CD4-positive, alpha-beta T cell (primary cell): ENCODE data around the gene ATG5. TPM values are rescaled to one million over a fixed set of nuclear protein-coding genes. Genes with fewer than 3 reads are reported as not detected.

Experiments
- ATAC-seq: fragments of 200-7000 bp; cut with Tn5 transposase; one replicate; pipeline ENCODE4 v1.10.0; 2022; ENCODE audit warnings: mild to moderate bottlenecking; ENCODE audit not compliant: poor library complexity
- CTCF ChIA-PET: fragments of 350-600 bp; sonication (Branson Sonifier 250); formaldehyde crosslinking; loops from one replicate; lab custom pipeline; 2021; ENCODE audit warnings: antibody characterized with exemption, inconsistent platforms; lab: Charles Lee
- POLR2A ChIA-PET: fragments of 350-600 bp; sonication (Branson Sonifier 250); formaldehyde crosslinking; loops from one replicate; lab custom pipeline; 2021; ENCODE audit warnings: antibody characterized with exemption, inconsistent platforms; lab: Charles Lee
- DNase-seq, 14 experiments: peaks; one replicate each; pipeline ENCODE4 v3.0.0-alpha.2; 2013 to 2020; ENCODE audit warnings: mixed read lengths in 2 of 14
- H3K27ac ChIP-seq, 2 donors: one replicate each; pipeline versions ENCODE4 v1.5.1 to v1.7.0; 2013; ENCODE audit warnings: low read length in 2 of 2, low read depth in 1 of 2, mild to moderate bottlenecking in 1 of 2
- H3K27me3 ChIP-seq, 2 experiments: 1 replicate in 1 of 2; 2 replicates in 1 of 2; pipeline versions ENCODE4 v1.6.1 to v1.7.0; 2013; ENCODE audit warnings: low read length in 2 of 2, control low read depth in 1 of 2, mild to moderate bottlenecking in 1 of 2, moderate library complexity in 1 of 2; ENCODE audit not compliant: insufficient read depth in 2 of 2, control insufficient read depth in 1 of 2
- H3K36me3 ChIP-seq: one replicate; pipeline ENCODE4 v1.6.1; 2013; ENCODE audit warnings: low read length, control low read depth; ENCODE audit not compliant: insufficient read depth
- H3K4me1 ChIP-seq: one replicate; pipeline ENCODE4 v1.6.1; 2013; ENCODE audit warnings: low read length, control low read depth; ENCODE audit not compliant: insufficient read depth
- H3K4me3 ChIP-seq: one replicate; pipeline ENCODE4 v1.5.1; 2013; ENCODE audit warnings: mild to moderate bottlenecking, low read length, moderate library complexity
- H3K9me3 ChIP-seq, 2 experiments: 1 replicate in 1 of 2; 2 replicates in 1 of 2; pipeline versions ENCODE4 v1.6.1 to v1.7.0; 2013; ENCODE audit warnings: low read length in 2 of 2, mild to moderate bottlenecking in 2 of 2, control low read depth in 1 of 2, moderate library complexity in 1 of 2; ENCODE audit not compliant: control insufficient read depth in 1 of 2, insufficient read depth in 1 of 2
- H3K27ac Mint-ChIP-seq: one replicate; pipeline ENCODE4 v1.8.0; 2020; ENCODE audit warnings: mixed read lengths
- H3K27me3 Mint-ChIP-seq: one replicate; pipeline ENCODE4 v1.8.0; 2021; ENCODE audit warnings: mixed read lengths
- H3K36me3 Mint-ChIP-seq: one replicate; pipeline ENCODE4 v1.8.0; 2021; ENCODE audit warnings: low read depth, mixed read lengths
- H3K4me1 Mint-ChIP-seq: one replicate; pipeline ENCODE4 v1.8.0; 2021; ENCODE audit warnings: low read depth, mixed read lengths
- H3K4me3 Mint-ChIP-seq: one replicate; pipeline ENCODE4 v1.8.0; 2020; ENCODE audit warnings: mild to moderate bottlenecking, mixed read lengths
- H3K9me3 Mint-ChIP-seq: one replicate; pipeline ENCODE4 v1.8.0; 2020; ENCODE audit warnings: mixed read lengths
- intact Hi-C, 2 experiments: fragments of 100-400 bp; cut with DNase I in 1 of 2; cut with micrococcal nuclease in 1 of 2; formaldehyde crosslinking; loops; one replicate each; pipeline versions ENCODE4 v1.15.1 to v1.9.0; 2023 to 2025; cut with DNase I, micrococcal nuclease
- total RNA-seq, 174 experiments: library from RNA in 2 of 174; stranded (reverse) in 2 of 174; gene quantifications; one replicate each; pipeline ENCODE4 v1.2.3 and lab custom pipeline; 2021 to 2026
- TF ChIP-seq, protein P1 (sequence below): fragments of 200-600 bp; IDR thresholded peaks from one replicate; pipeline ENCODE4 v1.8.0; 2022; ENCODE audit warnings: antibody characterized with exemption, mild to moderate bottlenecking

ATG5 gene
- total RNA-seq, 2 experiments from 2014 or later = 19.4 to 23.2 TPM

DNA sequence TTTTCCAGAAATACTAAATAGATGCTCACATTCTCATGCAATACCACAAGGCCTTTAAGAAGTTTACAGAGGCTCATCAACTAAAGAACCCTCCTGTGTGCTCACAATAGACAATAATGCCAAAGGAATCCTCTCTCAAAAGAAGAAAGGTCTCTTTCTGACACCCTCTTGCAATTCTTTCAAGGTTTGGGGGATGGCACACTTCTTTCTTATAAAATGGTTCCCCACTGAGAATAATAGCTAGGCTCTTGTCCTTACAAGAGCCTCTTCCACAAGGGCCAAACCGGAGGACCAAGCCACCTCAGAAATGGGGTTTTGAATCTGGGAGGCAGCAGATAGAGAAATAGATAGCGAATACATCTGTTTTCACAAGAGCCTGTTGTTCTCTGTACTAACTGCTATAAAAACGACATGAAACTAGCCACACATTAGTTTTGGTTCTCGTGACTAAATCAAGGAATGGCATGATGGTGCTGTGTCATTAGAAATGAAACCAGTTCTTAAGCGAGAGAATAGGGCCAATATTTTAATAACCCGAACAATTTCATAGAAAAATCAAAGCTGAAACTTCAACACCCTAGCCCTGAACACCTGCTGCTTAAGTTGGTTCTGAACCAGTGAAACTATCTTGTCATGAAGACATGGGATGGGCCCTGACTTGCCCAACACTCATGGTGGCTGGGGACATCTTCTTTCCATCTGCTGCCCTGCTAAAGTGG lies 158.3 kb downstream of the ATG5 start:
- H3K27ac ChIP-seq = no peak overlapping the region
- no peaks in the 10 kb centered on the region for H3K36me3 Mint-ChIP-seq
- intact Hi-C loops = no loop called here
- TF ChIP-seq, protein P1, sequence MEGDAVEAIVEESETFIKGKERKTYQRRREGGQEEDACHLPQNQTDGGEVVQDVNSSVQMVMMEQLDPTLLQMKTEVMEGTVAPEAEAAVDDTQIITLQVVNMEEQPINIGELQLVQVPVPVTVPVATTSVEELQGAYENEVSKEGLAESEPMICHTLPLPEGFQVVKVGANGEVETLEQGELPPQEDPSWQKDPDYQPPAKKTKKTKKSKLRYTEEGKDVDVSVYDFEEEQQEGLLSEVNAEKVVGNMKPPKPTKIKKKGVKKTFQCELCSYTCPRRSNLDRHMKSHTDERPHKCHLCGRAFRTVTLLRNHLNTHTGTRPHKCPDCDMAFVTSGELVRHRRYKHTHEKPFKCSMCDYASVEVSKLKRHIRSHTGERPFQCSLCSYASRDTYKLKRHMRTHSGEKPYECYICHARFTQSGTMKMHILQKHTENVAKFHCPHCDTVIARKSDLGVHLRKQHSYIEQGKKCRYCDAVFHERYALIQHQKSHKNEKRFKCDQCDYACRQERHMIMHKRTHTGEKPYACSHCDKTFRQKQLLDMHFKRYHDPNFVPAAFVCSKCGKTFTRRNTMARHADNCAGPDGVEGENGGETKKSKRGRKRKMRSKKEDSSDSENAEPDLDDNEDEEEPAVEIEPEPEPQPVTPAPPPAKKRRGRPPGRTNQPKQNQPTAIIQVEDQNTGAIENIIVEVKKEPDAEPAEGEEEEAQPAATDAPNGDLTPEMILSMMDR = no peak
- H3K4me1 ChIP-seq = peaks cover 24% of the 10 kb centered on the region
- H3K27me3 Mint-ChIP-seq = no peaks in the 10 kb centered on the region
- ChIA-PET POLR2A (interaction anchor here (1.0 kb wide), 1 partner anchor 31 kb away, joined by 3 read pairs; no protein-coding TSS in a partner anchor), CTCF (no interaction called here)
- no peaks in the 10 kb centered on the region for H3K9me3 Mint-ChIP-seq
- peaks cover 32% of the 10 kb centered on the region for H3K4me1 Mint-ChIP-seq
- no peak overlapping the region for H3K4me3 Mint-ChIP-seq
- H3K27me3 ChIP-seq = no peaks in the 10 kb centered on the region
- DNase-seq = no peak
- no peaks in the 10 kb centered on the region for H3K9me3 ChIP-seq
- H3K27ac Mint-ChIP-seq = no peak overlapping the region
- H3K36me3 ChIP-seq = no peaks in the 10 kb centered on the region
- no peak for ATAC-seq
- no peak overlapping the region for H3K4me3 ChIP-seq

DNA sequence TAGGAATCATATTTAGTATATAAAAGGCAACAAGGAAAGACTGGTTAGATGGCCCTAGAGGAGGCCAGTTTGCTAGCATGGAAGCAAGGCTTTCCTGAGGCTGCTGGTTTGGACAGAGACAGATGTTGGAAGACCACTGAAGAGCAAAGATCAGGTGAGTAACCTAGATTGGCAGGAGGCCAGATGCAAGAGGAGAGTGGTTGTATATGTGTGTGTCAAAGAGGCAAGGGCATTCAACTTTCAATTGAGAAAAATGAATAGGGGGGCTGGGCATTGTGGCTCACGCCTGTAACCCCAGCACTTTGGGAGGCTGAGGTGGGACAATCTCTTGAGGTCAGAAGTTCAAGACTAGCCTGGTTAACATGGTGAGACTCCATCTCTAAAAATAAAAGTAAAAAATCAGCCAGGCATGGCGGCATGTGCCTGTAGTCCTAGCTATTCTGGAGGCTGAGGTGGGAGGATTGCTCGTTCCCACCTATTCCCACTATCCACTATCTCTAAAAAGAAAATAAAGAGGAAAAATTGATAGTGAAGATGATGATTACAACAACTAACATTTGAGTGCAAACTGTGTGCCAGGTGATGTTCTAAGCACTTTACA lies 159.6 kb downstream of the ATG5 start:
- Mint-ChIP-seq H3K4me3 (no peak overlapping the region), H3K36me3 (no peaks in the 10 kb centered on the region), H3K27me3 (no peaks in the 10 kb centered on the region), H3K4me1 (peaks cover 32% of the 10 kb centered on the region), H3K27ac (no peak overlapping the region), H3K9me3 (no peaks in the 10 kb centered on the region)
- H3K4me1 ChIP-seq = peaks cover 24% of the 10 kb centered on the region
- TF ChIP-seq, protein P1 = no peak
- ATAC-seq (no peak), DNase-seq (no peak)
- H3K4me3 ChIP-seq = no peak overlapping the region
- CTCF ChIA-PET = no interaction called here
- H3K27me3 ChIP-seq = no peaks in the 10 kb centered on the region
- no peak overlapping the region for H3K27ac ChIP-seq
- intact Hi-C loops = no loop called here
- no peaks in the 10 kb centered on the region for H3K9me3 ChIP-seq
- no peaks in the 10 kb centered on the region for H3K36me3 ChIP-seq
- POLR2A ChIA-PET = interaction anchor here (0.7 kb wide), 1 partner anchor 90 kb away, joined by 3 read pairs; no protein-coding TSS in a partner anchor

DNA sequence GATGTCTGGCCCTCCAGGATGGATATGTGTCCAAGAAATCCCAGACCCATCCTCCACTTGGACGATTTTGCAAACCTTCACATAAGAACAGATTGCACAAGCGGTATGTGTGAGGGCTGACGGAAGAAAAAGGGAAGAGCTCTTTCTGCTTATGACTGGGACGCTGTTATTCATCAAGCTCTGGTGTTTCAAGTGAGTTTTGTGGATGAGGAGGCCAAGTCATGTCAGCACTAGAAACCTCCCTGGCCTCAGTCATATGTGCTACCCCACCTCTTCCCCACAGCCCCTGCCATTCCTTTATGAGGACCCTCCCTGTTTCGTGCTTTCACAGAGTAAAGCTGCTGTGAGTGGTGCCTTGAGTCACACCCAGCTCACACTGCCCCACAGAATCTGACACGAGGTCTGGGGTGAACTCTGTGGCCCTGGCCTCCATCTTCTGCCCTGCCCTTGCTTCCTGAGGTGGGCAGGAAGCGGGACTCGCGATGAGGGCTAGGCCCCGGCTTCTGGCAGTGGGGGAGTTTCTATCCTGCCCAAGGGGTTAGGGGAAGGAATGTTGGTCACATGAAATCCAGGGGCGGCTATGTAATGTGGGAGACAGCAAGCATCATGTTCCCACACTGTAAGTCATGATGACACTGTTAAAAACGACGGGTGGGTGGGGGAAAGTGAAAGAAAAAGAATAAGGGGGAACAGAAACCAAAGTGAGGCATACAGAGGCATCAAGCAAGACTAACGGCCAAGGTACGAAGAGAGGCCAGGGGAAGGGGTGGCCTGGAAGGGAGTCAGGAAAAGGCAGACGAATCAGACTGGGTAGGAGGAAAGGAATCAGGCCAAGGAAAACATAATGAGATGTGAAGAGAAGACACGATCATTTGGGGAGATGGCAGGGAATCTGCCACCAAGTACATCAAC lies 161.3 kb downstream of the ATG5 start:
- H3K27ac Mint-ChIP-seq = peak overlapping the region; percentile 79
- H3K4me3 Mint-ChIP-seq = peak overlapping the region; percentile 65
- Histone ChIP-seq H3K4me3 (peak overlapping the region; percentile 31), H3K36me3 (no peaks in the 10 kb centered on the region), H3K27ac (peak overlapping the region; percentile 18 to 91), H3K27me3 (no peaks in the 10 kb centered on the region), H3K4me1 (peaks cover 24% of the 10 kb centered on the region), H3K9me3 (no peaks in the 10 kb centered on the region)
- H3K9me3 Mint-ChIP-seq = no peaks in the 10 kb centered on the region
- H3K27me3 Mint-ChIP-seq = no peaks in the 10 kb centered on the region
- H3K4me1 Mint-ChIP-seq = peaks cover 28% of the 10 kb centered on the region
- no peaks in the 10 kb centered on the region for H3K36me3 Mint-ChIP-seq
- DNase-seq = peak in 4 of 14 experiments; percentile 31 to 78 (median 71)
- TF ChIP-seq, protein P1 = no peak
- peak; percentile 39 for ATAC-seq
- intact Hi-C loops = no loop called here
- ChIA-PET POLR2A (interaction anchor here (0.7 to 2.0 kb wide), 8 partner anchors 14 to 172 kb away, joined by 3 to 24 read pairs (median 5); no protein-coding TSS in a partner anchor), CTCF (interaction anchor here (1.1 to 1.4 kb wide), 2 partner anchors 9 to 59 kb away, joined by 3 to 4 read pairs; no protein-coding TSS in a partner anchor)
